ENCODE data around the gene GLIPR2.
"Not testable (repeated sequence)": the region's sequence is repeated elsewhere in the genome, so short reads cannot be mapped to it uniquely, and the experiment has no call there.

Gene GLIPR2

GRCh38 chr9:36125062-36125855 is 11.3 kb upstream of the GLIPR2 start:
- no peak for DNase-seq

GRCh38 chr9:36126016-36126730 is 10.4 kb upstream of the GLIPR2 start:
- no peak for DNase-seq

GRCh38 chr9:36127652-36128244 is 8.8 kb upstream of the GLIPR2 start:
- DNase-seq, result no peak

- no peak for DNase-seq
Observed at GRCh38 chr9:36128349-36128748, 8.2 kb upstream of the GLIPR2 start.

- DNase-seq, result no peak
Observed at GRCh38 chr9:36129139-36129538, 7.4 kb upstream of the GLIPR2 start.

- not testable (repeated sequence) for DNase-seq
Observed at GRCh38 chr9:36131666-36132065, 4.9 kb upstream of the GLIPR2 start.

- DNase-seq, result no peak
Observed at GRCh38 chr9:36132086-36132485, 4.4 kb upstream of the GLIPR2 start.

- no peak for DNase-seq
Observed at GRCh38 chr9:36134761-36135505, 1.6 kb upstream of the GLIPR2 start.

GRCh38 chr9:36135741-36136271 is 727 bp upstream of the GLIPR2 start:
- no peak for DNase-seq

GRCh38 chr9:36136894-36137391 is 410 bp downstream of the GLIPR2 start:
- no peak for DNase-seq

GRCh38 chr9:36137392-36138004 is 965 bp downstream of the GLIPR2 start:
- no peak for DNase-seq

GRCh38 chr9:36138496-36138895 is 2.0 kb downstream of the GLIPR2 start:
- DNase-seq, result no peak

- no peak for DNase-seq
Observed at GRCh38 chr9:36138901-36139300, 2.4 kb downstream of the GLIPR2 start.

- no peak for DNase-seq
Observed at GRCh38 chr9:36140086-36141084, 3.9 kb downstream of the GLIPR2 start.

GRCh38 chr9:36141288-36141687 is 4.8 kb downstream of the GLIPR2 start:
- DNase-seq, result no peak

- DNase-seq, result no peak
Observed at GRCh38 chr9:36141761-36142160, 5.2 kb downstream of the GLIPR2 start.

- no peak for DNase-seq
Observed at GRCh38 chr9:36142510-36143244, 6.1 kb downstream of the GLIPR2 start.

- no peak for DNase-seq
Observed at GRCh38 chr9:36143245-36143641, 6.7 kb downstream of the GLIPR2 start.

GRCh38 chr9:36144309-36145232 is 8.0 kb downstream of the GLIPR2 start:
- no peak for DNase-seq
